AML-193 (cell line): ENCODE data around the gene ATAD1.

Experiments
- DNase-seq, 2 experiments: peaks; one replicate each; lab custom pipeline; 2025; lab: John Stamatoyannopoulos, UW

ATAD1 gene

GRCh38 chr10:87713707-87714106, 104.3 kb downstream of the ATAD1 start:
- DNase-seq: no peak

- DNase-seq: no peak
Measured at GRCh38 chr10:87712913-87713616, 105.0 kb downstream of the ATAD1 start.

- no peak for DNase-seq
Measured at GRCh38 chr10:87707254-87707653, 110.8 kb downstream of the ATAD1 start.

GRCh38 chr10:87706731-87707130, 111.3 kb downstream of the ATAD1 start:
- no peak for DNase-seq

GRCh38 chr10:87705339-87705738, 112.7 kb downstream of the ATAD1 start:
- DNase-seq: no peak

- no peak for DNase-seq
Measured at GRCh38 chr10:87703771-87704170, 114.3 kb downstream of the ATAD1 start.

GRCh38 chr10:87702973-87703294, 115.1 kb downstream of the ATAD1 start:
- DNase-seq: no peak

GRCh38 chr10:87702260-87702972, 115.6 kb downstream of the ATAD1 start:
- DNase-seq: no peak
